Colonic mucosa (tissue), 4 donors: ENCODE measurements around the gene MX2. TPM values are rescaled to one million over a fixed set of nuclear protein-coding genes. Genes with fewer than 3 reads are reported as not detected.

Source experiments
- DNase-seq: peaks from one replicate; pipeline ENCODE4 v3.0.0-alpha.2; 2020
- H3K27ac ChIP-seq: fragments of 200-600 bp; one replicate; pipeline ENCODE4 v1.8.0; 2021
- H3K27me3 ChIP-seq: fragments of 200-600 bp; one replicate; pipeline ENCODE4 v1.8.0; 2021
- H3K36me3 ChIP-seq: fragments of 200-600 bp; one replicate; pipeline ENCODE4 v1.8.0; 2021
- H3K4me1 ChIP-seq: fragments of 200-600 bp; one replicate; pipeline ENCODE4 v1.8.0; 2021; ENCODE audit warnings: mild to moderate bottlenecking
- H3K4me3 ChIP-seq: fragments of 200-600 bp; one replicate; pipeline ENCODE4 v1.8.0; 2021
- H3K9ac ChIP-seq, 2 donors: one replicate each; pipeline ENCODE4 v1.7.0; 2013; ENCODE audit warnings: control low read depth in 2 of 2, low read depth in 2 of 2, low read length in 2 of 2
- H3K9me3 ChIP-seq: fragments of 200-600 bp; one replicate; pipeline ENCODE4 v1.8.0; 2021
- intact Hi-C: fragments of 100-400 bp; cut with DNase I; formaldehyde crosslinking; loops from one replicate; pipeline ENCODE4 v1.14.1; 2022
- total RNA-seq, 2 donors: library from RNA; stranded (reverse); fragmentation: NEBNext Ultra II Directional in 1 of 2; extraction: Animal tissue kit (Norgen Biotek cat#: 25700) in 1 of 2; gene quantifications; one replicate each; pipeline ENCODE4 v1.2.1, GENCODE V29; 2021
- TF ChIP-seq, protein P1 (sequence below): fragments of 200-600 bp; IDR thresholded peaks from one replicate; pipeline ENCODE4 v1.8.0; 2022; ENCODE audit warnings: antibody characterized with exemption, mild to moderate bottlenecking
- donor health status: healthy.
- donor health status: DM: no; HTN: no; CAD: no.
- donor health status: DM: no; HTN: no; CAD: no.

Gene MX2
- total RNA-seq, 2 donors from 2014 or later: 2.0 to 2.5 TPM

DNA sequence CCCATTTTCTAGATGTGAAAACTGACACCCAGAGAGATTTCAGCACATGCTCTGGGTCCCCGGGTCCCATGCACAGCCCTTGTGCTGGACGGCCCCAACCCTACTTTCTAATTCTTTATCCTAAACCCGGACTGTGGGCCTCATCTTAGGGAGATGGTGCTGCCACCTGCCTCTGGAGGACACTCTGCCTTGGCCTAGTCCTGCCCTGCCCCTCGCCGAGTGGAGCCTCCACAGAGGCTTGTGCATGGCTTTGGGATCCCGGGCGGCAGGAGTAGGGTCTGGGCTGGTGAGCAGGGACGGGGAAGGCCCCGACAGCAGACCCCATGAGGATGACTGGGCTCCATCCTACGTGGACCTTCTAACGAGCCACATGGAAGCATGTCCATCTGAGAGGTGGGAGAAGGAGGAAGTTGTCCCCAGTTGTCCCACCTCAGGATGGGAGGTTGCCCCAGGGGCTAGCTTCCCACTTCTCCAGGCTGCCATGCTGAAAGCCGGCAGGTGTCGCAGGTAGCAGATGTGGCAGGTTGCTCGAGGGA is 12.4 kb downstream of the MX2 start:
- H3K4me1 ChIP-seq: no peaks in the 10 kb centered on the region
- DNase-seq: no peak
- TF ChIP-seq, protein P1, sequence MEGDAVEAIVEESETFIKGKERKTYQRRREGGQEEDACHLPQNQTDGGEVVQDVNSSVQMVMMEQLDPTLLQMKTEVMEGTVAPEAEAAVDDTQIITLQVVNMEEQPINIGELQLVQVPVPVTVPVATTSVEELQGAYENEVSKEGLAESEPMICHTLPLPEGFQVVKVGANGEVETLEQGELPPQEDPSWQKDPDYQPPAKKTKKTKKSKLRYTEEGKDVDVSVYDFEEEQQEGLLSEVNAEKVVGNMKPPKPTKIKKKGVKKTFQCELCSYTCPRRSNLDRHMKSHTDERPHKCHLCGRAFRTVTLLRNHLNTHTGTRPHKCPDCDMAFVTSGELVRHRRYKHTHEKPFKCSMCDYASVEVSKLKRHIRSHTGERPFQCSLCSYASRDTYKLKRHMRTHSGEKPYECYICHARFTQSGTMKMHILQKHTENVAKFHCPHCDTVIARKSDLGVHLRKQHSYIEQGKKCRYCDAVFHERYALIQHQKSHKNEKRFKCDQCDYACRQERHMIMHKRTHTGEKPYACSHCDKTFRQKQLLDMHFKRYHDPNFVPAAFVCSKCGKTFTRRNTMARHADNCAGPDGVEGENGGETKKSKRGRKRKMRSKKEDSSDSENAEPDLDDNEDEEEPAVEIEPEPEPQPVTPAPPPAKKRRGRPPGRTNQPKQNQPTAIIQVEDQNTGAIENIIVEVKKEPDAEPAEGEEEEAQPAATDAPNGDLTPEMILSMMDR: no peak
- no peaks in the 10 kb centered on the region for H3K9me3 ChIP-seq
- intact Hi-C loops: no loop called here
- no peaks in the 10 kb centered on the region for H3K27me3 ChIP-seq
- H3K4me3 ChIP-seq: no peak overlapping the region
- H3K9ac ChIP-seq: no peak overlapping the region
- H3K36me3 ChIP-seq: no peaks in the 10 kb centered on the region
- H3K27ac ChIP-seq: no peak overlapping the region

DNA sequence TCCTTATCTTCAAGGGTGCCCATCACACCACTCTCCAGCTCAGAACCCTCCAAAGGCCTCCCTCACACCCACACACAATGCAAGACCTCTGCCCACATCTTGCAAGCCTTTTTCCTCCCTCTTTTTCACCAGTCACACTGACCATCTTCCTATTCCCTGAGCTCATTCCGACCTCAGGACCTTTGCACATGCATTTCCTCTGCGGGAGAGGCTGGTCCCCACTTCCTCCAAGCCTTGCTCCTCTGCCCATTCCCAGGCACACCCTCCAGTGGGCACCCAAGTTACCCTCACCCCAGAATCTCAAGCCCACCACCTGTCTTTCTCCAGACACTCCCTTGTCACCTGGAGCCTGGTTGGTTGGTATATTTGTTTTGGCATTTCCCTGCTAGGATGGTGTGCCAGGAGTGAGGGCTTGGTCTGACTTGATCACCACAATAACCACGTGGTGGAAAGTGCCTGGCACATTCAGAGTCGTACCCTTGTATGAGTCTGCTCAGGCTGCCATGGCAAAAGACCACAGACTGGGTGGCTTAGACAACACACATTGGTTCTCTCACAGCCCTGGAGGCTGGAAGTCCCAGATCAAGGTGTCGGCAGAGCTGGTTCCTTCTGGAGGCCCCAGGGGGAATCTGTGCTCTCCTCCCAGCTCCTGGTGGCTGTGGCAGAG is 13.2 kb downstream of the MX2 start:
- Histone ChIP-seq H3K9ac (no peak overlapping the region), H3K27me3 (no peaks in the 10 kb centered on the region), H3K4me3 (no peak overlapping the region), H3K4me1 (no peaks in the 10 kb centered on the region), H3K9me3 (no peaks in the 10 kb centered on the region), H3K27ac (no peak overlapping the region), H3K36me3 (no peaks in the 10 kb centered on the region)
- TF ChIP-seq, protein P1: no peak
- intact Hi-C loops: no loop called here
- DNase-seq: no peak

DNA sequence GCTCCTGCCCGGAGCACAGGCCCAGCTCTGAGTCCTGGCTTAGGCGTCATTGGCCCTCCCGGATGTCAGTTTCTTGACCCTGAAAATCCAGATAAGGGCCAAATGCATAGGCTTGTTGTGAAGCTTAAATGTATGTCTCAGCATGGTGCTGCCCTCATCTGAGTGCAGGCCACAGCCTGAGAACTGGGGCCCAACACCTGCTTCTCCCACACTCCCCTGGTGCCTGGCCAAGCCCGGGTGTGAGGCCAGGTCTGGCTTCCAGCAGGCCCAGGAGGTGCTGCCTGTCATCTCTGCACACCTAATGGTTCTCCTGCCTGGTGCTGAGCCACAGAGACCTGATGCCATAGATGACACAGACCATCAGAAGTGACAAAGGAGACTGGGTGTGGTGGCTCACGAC is 14.0 kb downstream of the MX2 start:
- Histone ChIP-seq H3K27ac (no peak overlapping the region), H3K36me3 (no peaks in the 10 kb centered on the region), H3K4me1 (no peaks in the 10 kb centered on the region), H3K27me3 (no peaks in the 10 kb centered on the region), H3K9me3 (no peaks in the 10 kb centered on the region), H3K9ac (no peak overlapping the region), H3K4me3 (no peak overlapping the region)
- intact Hi-C loops: no loop called here
- DNase-seq: no peak
- TF ChIP-seq, protein P1: no peak

DNA sequence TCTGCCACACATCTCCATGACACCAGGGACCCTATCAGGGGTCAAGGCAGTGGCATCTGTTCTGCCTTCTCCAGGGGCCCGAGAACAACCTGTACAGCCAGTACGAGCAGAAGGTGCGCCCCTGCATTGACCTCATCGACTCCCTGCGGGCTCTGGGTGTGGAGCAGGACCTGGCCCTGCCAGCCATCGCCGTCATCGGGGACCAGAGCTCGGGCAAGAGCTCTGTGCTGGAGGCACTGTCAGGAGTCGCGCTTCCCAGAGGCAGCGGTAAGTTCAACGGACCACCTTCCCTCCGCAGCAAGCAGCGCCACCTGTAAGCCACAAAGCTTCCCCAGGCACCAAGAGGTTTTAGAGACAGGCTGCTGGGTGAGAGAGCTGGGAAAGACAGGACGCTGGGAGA is 15.9 kb downstream of the MX2 start:
- intact Hi-C loops: no loop called here
- Histone ChIP-seq H3K27ac (no peak overlapping the region), H3K9me3 (no peaks in the 10 kb centered on the region), H3K9ac (no peak overlapping the region), H3K27me3 (no peaks in the 10 kb centered on the region), H3K36me3 (no peaks in the 10 kb centered on the region), H3K4me3 (no peak overlapping the region), H3K4me1 (no peaks in the 10 kb centered on the region)
- TF ChIP-seq, protein P1: no peak
- DNase-seq: no peak

DNA sequence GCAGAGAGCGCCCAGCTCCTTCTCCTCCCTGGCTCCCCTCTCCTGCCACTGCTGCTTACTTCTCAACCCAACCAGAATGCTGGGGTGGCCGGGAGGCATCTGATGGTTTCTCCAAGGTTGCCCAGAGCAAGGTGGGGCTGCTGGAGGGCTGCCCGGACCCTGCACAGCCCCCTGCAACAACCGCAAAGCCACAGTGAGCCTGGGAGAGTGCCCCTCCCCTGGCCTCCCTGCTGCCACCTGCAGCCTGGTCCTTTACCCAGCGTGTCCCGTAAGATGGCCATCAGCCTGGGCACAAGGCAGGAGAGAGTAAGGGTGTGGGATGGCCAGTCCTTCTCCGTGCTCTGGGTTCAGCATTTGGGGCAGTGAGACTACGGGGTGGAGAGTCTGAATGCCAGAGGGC is 17.0 kb downstream of the MX2 start:
- intact Hi-C loops: no loop called here
- H3K27ac ChIP-seq: no peak overlapping the region
- no peaks in the 10 kb centered on the region for H3K27me3 ChIP-seq
- no peak overlapping the region for H3K4me3 ChIP-seq
- H3K36me3 ChIP-seq: no peaks in the 10 kb centered on the region
- H3K9me3 ChIP-seq: no peaks in the 10 kb centered on the region
- no peaks in the 10 kb centered on the region for H3K4me1 ChIP-seq
- TF ChIP-seq, protein P1: no peak
- DNase-seq: no peak
- H3K9ac ChIP-seq: no peak overlapping the region
